ENCODE measurements around the gene TMEM134.
"Not testable (repeated sequence)": the region's sequence is repeated elsewhere in the genome, so short reads cannot be mapped to it uniquely, and the experiment has no call there.

Gene TMEM134

DNA sequence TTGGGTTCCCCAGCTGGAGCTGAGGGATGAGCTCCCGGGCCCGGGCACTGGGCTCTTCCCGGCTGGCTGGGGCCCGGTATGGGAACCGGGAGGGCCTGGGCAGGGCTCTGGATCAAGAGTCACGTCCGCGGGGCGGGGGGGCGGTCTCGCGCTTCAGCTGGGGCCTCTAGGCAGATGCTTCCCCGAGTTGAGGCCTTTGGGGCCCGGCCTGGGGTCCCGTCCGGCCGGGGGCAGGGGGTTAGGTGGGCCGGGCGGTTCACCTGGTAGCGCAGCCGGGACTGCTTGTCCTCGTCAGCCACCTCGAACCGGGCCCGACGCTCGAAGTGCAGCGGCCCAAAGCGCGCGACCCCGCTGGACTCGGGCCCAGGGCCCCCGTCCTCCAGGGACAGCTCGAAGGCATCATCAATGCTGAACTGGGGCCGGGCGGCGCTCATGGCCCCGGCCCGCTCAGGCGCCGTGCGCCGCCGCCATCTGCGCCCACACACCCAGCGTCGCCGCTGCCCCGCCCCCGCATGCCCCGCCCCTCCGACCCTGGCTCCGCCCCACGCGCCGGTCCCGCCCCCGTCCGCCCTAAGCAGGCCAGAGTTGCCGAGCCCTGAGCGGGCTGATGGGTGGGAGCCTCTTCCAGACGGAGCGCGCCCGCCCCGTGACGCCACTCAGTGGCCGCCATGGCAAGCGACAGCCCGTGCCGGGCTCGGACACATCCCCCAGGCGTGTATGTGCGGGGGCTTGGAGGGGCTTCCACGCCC is at the start of gene TMEM134:
TMEM134 (minus strand) TSS at position 493 of the 749 bp plus-strand sequence; CDS start at position 434, 59 bp downstream.
- peak; percentile 91 for DNase-seq (ENCODE audit: low read depth)

DNA sequence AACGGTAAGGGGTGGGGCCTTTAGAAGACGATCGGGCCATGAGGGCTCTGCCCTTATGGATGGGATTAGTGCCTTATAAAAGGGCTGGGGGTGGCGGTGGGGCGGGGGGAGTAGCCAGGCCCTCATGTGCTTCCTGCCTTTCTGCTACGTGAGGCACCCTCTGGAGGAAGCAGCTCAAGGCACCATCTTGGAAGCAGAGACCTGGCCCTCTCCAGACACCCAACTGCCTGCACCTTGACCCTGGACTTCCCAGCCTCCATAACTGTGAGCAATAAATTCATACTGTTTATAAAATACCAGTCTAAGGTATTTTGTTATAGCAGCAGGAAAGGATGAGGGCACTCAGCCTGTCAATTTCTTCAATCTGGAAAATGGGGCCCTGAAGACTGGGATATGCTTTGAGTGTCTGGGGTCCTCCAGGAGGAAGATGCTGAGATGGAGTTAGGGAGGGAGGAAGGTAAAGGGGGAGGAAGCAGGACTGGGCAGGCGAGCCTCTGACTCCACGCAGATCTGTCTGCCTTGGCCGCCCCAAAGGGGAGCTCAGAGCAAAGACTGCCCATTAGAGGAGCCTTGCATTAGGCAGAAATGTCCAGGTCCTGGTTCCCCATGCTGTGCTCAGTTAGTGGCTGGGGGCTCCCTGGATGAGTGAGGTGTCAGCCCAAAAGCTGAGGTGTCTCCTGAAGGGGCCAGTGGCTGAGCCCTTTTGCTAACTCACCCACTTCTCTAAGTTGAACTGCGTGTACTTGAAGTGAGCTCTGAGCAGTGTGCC is 48.9 kb upstream of the TMEM134 start:
- no peak for DNase-seq (ENCODE audit: low read depth)

DNA sequence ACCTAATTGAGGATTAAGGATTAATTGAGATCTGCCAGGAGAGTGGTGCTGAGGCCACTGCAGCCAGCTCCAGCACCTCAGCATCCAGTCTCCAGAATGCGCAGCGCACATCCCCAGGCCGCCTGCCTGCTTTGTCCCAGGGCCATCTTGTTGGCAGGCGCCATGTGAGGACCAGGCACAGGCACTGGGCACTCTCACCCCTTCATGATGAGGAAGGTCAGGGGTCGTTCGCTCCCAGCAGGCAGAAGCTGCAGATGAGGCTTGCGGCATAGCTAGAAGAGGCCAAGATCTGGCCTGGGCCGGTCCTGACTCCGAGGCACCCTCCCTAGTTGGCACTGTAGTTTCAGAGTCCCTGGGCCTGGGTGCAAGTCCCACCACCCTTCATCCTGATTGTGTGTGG is 47.8 kb upstream of the TMEM134 start:
- no peak for DNase-seq (ENCODE audit: low read depth)

- DNase-seq (ENCODE audit: low read depth), result no peak
Measured at GRCh38 chr11:67514116-67514515, 45.1 kb upstream of the TMEM134 start.

GRCh38 chr11:67511558-67511957 is 42.5 kb upstream of the TMEM134 start:
- DNase-seq (ENCODE audit: low read depth), result not testable (repeated sequence)

DNA sequence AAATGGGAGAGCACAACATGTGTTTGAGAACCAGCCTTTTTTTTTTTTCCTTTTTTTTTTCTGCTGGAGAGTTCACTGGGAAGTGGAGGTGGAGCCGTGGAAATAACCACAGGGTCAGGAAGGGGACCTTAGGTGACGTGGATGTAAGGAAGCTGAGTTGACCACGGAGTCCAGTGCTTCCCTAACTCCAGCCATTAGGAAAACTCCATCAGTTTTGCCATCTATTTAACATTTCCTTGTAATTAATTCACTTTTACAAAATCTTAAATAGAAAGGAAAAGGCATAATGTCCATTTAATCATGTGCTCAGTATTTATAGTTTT is 40.9 kb upstream of the TMEM134 start:
- DNase-seq (ENCODE audit: low read depth), result no peak

GRCh38 chr11:67508486-67509121 is 39.6 kb upstream of the TMEM134 start:
- peak; percentile 96 for DNase-seq (ENCODE audit: low read depth)

DNA sequence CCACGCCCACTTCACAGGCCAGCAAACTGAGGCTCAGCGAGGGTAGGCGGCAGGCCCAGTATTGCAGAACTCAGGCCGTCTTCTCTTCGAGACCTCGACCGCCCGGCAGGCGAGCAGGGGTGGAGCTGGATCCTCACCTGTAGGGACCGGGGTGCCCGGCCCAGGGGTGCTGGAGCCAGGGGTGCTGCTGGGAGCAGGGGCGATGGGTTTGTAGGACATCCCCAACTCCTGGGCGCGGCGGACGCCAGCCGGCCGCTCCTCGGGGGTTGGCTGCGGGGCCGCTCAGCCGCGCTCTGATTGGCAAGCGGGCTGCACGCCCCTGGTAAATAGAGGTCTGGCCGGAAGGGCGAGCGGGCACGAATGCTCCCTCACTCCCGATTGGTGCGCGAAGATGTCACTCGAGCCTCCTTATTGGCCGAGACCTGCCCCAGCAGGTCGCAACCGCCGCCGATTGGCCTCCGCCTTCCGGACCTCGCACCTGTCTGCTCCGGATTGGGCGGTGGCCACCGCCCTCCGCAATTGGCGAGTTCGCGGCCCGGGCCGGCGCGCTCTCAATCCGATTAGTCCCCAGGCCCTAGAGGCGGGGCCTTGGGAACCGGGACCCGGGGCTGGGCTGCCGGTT is 38.9 kb upstream of the TMEM134 start, which contains the start of gene CDK2AP2:
CDK2AP2 (minus strand) TSS at position 299 of the 622 bp plus-strand sequence; CDS start at position 219, 80 bp downstream.
- peak; percentile 97 for DNase-seq (ENCODE audit: low read depth)

- no peak for DNase-seq (ENCODE audit: low read depth)
Measured at GRCh38 chr11:67507242-67507863, 38.3 kb upstream of the TMEM134 start.

- no peak for DNase-seq (ENCODE audit: low read depth)
Measured at GRCh38 chr11:67506426-67507051, 37.5 kb upstream of the TMEM134 start.

GRCh38 chr11:67505605-67506396 is 36.8 kb upstream of the TMEM134 start:
- peak; percentile 83 for DNase-seq (ENCODE audit: low read depth)

DNA sequence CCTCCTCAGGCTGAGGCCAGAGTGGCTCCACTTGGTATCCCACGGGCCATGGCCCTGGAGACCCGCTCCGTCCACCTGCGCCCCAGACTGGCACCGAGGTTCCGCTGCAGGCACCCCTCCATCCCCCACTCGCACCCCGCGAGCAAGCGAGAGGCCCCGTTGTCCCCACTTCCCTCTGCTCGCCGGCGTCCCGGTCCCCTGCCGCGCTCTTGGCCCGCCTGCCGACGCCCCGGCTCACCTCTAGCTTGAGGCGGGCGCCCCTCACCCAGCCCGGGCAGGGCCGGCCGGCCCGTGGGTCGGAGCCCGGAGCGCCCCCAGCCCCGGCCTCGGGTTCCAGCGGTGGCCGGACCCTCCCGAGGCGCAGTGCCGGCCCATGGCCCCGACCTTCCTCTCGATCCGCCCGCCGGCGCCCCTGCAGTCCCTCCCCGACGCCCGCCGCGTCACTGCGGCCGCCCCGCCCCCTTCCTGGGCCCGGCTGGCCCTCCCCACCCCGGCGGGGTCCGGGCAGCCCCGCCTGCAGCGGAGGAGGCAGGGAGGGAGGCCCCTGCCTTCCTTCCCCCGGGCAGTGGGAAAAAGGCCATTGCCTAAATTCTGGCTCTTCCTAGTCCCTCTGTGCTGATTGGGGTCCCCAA is 36.0 kb upstream of the TMEM134 start, which contains the start of gene PITPNM1:
PITPNM1 (minus strand) TSS at position 414 of the 632 bp plus-strand sequence. CDS start 1,183 bp downstream, outside the sequence.
- peak; percentile 62 for DNase-seq (ENCODE audit: low read depth)

GRCh38 chr11:67504005-67504949 is 35.2 kb upstream of the TMEM134 start:
- no peak for DNase-seq (ENCODE audit: low read depth)

GRCh38 chr11:67503119-67504004 is 34.3 kb upstream of the TMEM134 start:
- DNase-seq (ENCODE audit: low read depth), result no peak

DNA sequence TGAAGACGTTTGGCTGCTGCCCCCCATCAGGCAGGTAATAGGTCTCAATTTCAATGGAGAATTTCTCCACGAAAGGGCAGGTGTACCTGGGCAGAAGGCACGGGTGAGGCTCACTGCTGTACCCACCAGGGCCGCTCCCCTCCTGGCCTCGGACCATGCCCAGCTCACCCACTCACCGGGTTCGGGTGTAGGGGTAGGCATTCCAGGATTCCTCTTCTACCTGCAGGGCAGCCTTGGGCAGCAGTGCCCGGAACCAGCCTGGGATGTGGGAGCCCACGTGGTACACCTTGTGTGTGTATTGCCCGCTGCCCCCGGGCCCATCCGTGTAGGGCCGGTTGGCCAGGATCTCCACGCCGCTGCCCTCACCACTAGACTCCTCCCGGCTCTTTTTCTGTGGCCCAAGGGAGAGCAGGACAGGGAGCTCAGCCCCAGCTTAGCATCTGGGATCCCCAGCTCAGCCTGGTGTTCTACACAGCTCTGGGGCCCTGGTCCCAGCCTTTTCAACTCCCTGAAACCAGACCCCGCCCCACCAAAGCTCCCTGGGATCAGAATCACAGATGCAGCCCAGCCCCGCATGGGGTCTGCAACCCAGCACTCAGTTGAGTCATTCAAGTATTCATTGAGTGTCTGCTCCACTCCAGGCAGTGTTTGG is 33.4 kb upstream of the TMEM134 start:
- DNase-seq (ENCODE audit: low read depth), result no peak

DNA sequence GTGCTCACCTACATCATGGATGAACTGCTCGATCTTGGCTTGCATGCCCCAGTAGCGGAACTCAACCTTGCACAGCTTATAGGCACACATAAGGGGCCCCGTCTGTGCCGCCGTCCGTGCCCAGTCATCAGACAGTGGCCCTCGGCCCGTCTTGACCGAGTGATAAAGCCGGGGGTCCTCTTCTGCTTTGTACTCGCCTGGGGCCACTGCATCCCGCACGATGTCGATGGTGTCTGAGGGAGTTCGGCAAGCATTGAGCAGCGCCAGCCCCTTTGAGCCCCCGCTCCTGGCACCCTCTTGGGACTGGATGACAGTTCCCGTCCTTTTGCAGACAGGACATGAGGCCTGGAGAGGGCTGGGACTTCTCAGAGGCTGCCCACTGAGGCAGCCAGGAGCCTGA is 32.8 kb upstream of the TMEM134 start:
- no peak for DNase-seq (ENCODE audit: low read depth)
